ENCODE data around the gene PHACTR4. TPM values are rescaled to one million over a fixed set of nuclear protein-coding genes. Genes with fewer than 3 reads are reported as not detected.
"Not testable (repeated sequence)": the region's sequence is repeated elsewhere in the genome, so short reads cannot be mapped to it uniquely, and the experiment has no call there.

PHACTR4 gene
- total and polyA plus RNA-seq, 2 donors (not counting 1 experiment from before 2014, with no cell fraction given): 5.5 to 6.9 TPM

DNA sequence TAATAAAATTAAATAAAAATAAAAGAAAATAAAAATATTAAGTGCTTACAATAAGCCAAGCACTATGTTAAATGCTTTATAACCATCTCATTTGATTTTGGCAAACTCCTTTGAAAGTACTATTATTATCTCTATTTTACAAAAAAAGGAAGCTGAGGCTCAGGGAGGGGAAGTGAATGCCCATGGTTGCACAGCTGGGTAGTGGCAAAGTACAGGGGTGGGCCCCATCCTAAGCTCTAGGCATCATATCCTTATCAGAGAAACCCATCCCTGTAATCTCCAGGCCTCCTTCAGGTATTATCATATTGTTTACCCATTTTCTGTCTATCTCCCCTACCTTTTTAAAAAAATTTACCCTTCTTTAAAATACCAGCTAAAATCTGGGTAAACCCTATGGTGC is 43.0 kb upstream of the PHACTR4 start:
- no peaks in the 10 kb centered on the region for H4K20me1 ChIP-seq (ENCODE audit: control insufficient read depth, extremely low read depth, insufficient read depth, low read length)
- H3K27me3 ChIP-seq (ENCODE audit: control insufficient read depth, insufficient read depth, low read length): no peaks in the 10 kb centered on the region
- peaks cover 6% of the 10 kb centered on the region for H3K79me2 ChIP-seq (ENCODE audit: control insufficient read depth, insufficient read depth, low read length)
- no peaks in the 10 kb centered on the region for H3K4me1 ChIP-seq (ENCODE audit: control insufficient read depth, extremely low read depth, insufficient read depth, low read length)
- H3K9me3 ChIP-seq (ENCODE audit: control insufficient read depth, insufficient read depth, low read depth, low read length): no peaks in the 10 kb centered on the region
- no peak overlapping the region for H3K27ac ChIP-seq (ENCODE audit: insufficient read depth, low read length)
- no peaks in the 10 kb centered on the region for H3K36me3 ChIP-seq (ENCODE audit: control insufficient read depth, insufficient read depth, low read length)
- no peak overlapping the region for H2AFZ ChIP-seq (ENCODE audit: low read length)
- H3K4me3 ChIP-seq (replicated peaks in 1 of 4; ENCODE audit: control extremely low read depth in 1 of 4, insufficient read depth in 1 of 4, low read depth in 3 of 4, low read length in 4 of 4): no peak overlapping the region
- TF ChIP-seq CTCF (conservative IDR thresholded peaks at IDR 0.05 in 1 of 2, IDR thresholded peaks at IDR 0.05 in 1 of 2; ENCODE audit: low read depth in 1 of 2, low read length in 2 of 2) (no peak), EZH2 (IDR thresholded peaks at IDR 0.05; ENCODE audit: low read length, missing control alignments) (no peak)
- H3K4me2 ChIP-seq (ENCODE audit: extremely low read depth, insufficient read depth, low read length): no peak overlapping the region
- no peak for DNase-seq (ENCODE audit: low read depth in 2 of 2)
- H3K9ac ChIP-seq (ENCODE audit: insufficient read depth, low read length): no peak overlapping the region

GRCh38 chr1:28326984-28327383 is 42.6 kb upstream of the PHACTR4 start:
- H4K20me1 ChIP-seq (ENCODE audit: control insufficient read depth, extremely low read depth, insufficient read depth, low read length): no peaks in the 10 kb centered on the region
- no peak overlapping the region for H3K9ac ChIP-seq (ENCODE audit: insufficient read depth, low read length)

GRCh38 chr1:28327431-28327830 is 42.1 kb upstream of the PHACTR4 start:
- not testable (repeated sequence) for H3K4me2 ChIP-seq (ENCODE audit: extremely low read depth, insufficient read depth, low read length); H4K20me1 ChIP-seq (ENCODE audit: control insufficient read depth, extremely low read depth, insufficient read depth, low read length); H3K9me3 ChIP-seq (ENCODE audit: control insufficient read depth, insufficient read depth, low read depth, low read length); DNase-seq (ENCODE audit: low read depth in 2 of 2); H2AFZ ChIP-seq (ENCODE audit: low read length); H3K27ac ChIP-seq (ENCODE audit: insufficient read depth, low read length); H3K36me3 ChIP-seq (ENCODE audit: control insufficient read depth, insufficient read depth, low read length); H3K27me3 ChIP-seq (ENCODE audit: control insufficient read depth, insufficient read depth, low read length); H3K9ac ChIP-seq (ENCODE audit: insufficient read depth, low read length); H3K4me1 ChIP-seq (ENCODE audit: control insufficient read depth, extremely low read depth, insufficient read depth, low read length); H3K4me3 ChIP-seq (replicated peaks in 1 of 4; ENCODE audit: control extremely low read depth in 1 of 4, insufficient read depth in 1 of 4, low read depth in 3 of 4, low read length in 4 of 4); H3K79me2 ChIP-seq (ENCODE audit: control insufficient read depth, insufficient read depth, low read length)

More at GRCh38 chr1:28326984-28327383, 42.6 kb upstream of the PHACTR4 start:
- H3K4me2 ChIP-seq (ENCODE audit: extremely low read depth, insufficient read depth, low read length): no peak overlapping the region
- H3K27ac ChIP-seq (ENCODE audit: insufficient read depth, low read length): no peak overlapping the region
- no peak for DNase-seq (ENCODE audit: low read depth in 2 of 2)
- peaks cover 6% of the 10 kb centered on the region for H3K79me2 ChIP-seq (ENCODE audit: control insufficient read depth, insufficient read depth, low read length)
- no peaks in the 10 kb centered on the region for H3K4me1 ChIP-seq (ENCODE audit: control insufficient read depth, extremely low read depth, insufficient read depth, low read length)
- no peaks in the 10 kb centered on the region for H3K9me3 ChIP-seq (ENCODE audit: control insufficient read depth, insufficient read depth, low read depth, low read length)
- no peak for TF ChIP-seq EZH2 (IDR thresholded peaks at IDR 0.05; ENCODE audit: low read length, missing control alignments)
- TF ChIP-seq CTCF (conservative IDR thresholded peaks at IDR 0.05 in 1 of 2, IDR thresholded peaks at IDR 0.05 in 1 of 2; ENCODE audit: low read depth in 1 of 2, low read length in 2 of 2): no peak
- no peak overlapping the region for H2AFZ ChIP-seq (ENCODE audit: low read length)
- H3K27me3 ChIP-seq (ENCODE audit: control insufficient read depth, insufficient read depth, low read length): no peaks in the 10 kb centered on the region
- no peaks in the 10 kb centered on the region for H3K36me3 ChIP-seq (ENCODE audit: control insufficient read depth, insufficient read depth, low read length)
- no peak overlapping the region for H3K4me3 ChIP-seq (replicated peaks in 1 of 4; ENCODE audit: control extremely low read depth in 1 of 4, insufficient read depth in 1 of 4, low read depth in 3 of 4, low read length in 4 of 4)

All from fibroblast of lung (primary cell).